Subcutaneous abdominal adipose tissue (tissue), 5 donors: ENCODE data around the gene FASN.

Source experiments
- H3K27ac ChIP-seq: one replicate; pipeline ENCODE4 v1.7.0; 2013; ENCODE audit warnings: low read depth, mild to moderate bottlenecking, inconsistent platforms, low read length, moderate library complexity
- H3K27me3 ChIP-seq, 5 donors: one replicate each; pipeline ENCODE4 v1.7.0; 2013; ENCODE audit warnings: low read length in 5 of 5, inconsistent platforms in 1 of 5; ENCODE audit not compliant: control insufficient read depth in 5 of 5, insufficient read depth in 4 of 5
- H3K36me3 ChIP-seq, 5 donors: one replicate each; pipeline ENCODE4 v1.7.0; 2013; ENCODE audit warnings: low read length in 5 of 5; ENCODE audit not compliant: control insufficient read depth in 5 of 5, insufficient read depth in 5 of 5
- H3K4me1 ChIP-seq, 5 donors: one replicate each; pipeline ENCODE4 v1.7.0; 2013; ENCODE audit warnings: low read length in 5 of 5, mild to moderate bottlenecking in 3 of 5, moderate library complexity in 1 of 5; ENCODE audit not compliant: control insufficient read depth in 5 of 5, insufficient read depth in 5 of 5
- H3K4me3 ChIP-seq, 5 donors: one replicate each; pipeline ENCODE4 v1.7.0; 2013; ENCODE audit warnings: low read length in 5 of 5, low read depth in 1 of 5
- H3K9ac ChIP-seq, 5 donors: one replicate each; pipeline ENCODE4 v1.7.0; 2013; ENCODE audit warnings: low read length in 5 of 5, mild to moderate bottlenecking in 4 of 5, moderate library complexity in 3 of 5
- H3K9me3 ChIP-seq, 5 donors: one replicate each; pipeline ENCODE4 v1.7.0; 2013; ENCODE audit warnings: low read length in 5 of 5; ENCODE audit not compliant: control insufficient read depth in 5 of 5
- donor health status: healthy.
- donor health status: healthy.
- donor health status: healthy.
- donor health status: healthy.
- donor health status: healthy.

The FASN gene

DNA sequence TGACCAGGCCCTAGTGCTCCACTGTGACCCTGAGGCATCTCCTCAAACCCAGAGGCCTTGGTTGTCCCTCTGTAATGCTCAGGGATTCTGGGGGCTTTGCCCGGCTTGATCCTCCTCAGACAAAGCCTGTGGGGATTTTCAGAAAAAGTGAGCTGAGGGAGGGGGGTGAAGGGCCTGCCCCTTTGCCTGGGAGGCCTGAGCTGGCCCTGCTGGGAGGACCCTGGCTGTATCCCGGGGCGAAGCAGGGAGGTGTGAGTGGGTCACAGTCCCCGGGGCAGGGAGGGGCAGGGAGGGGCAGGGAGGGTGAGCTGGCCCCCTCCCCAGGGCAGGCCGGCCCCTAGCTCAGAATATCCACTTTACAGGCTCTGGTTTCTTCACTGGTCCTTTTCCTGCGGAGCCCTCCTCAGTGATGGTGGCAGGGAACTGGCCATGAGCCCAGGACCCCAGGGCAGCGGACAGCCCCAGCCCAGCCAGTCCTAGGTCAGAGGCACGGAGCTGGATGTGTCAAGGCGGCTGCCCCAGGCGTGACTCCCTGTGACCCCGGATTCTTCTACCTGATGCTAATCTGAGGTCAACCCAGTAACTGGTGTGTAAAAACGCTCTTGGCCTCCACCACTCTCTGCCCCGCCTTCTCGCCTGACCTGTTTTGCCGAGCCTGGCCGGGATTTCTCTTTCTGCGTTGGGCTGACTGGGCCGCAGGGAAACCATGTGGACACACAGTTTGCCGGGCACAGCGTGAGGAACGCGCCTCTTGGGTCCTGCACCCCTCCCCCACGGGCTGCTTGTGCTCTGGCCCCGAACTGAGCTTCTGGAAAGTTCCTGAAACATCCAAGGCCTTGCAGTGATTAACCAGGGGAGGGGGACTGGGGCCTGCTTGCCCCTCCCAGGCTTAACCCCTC lies 5.8 kb upstream of the FASN start:
- Histone ChIP-seq H3K9me3 (no peaks in the 10 kb centered on the region), H3K4me3 (no peak overlapping the region), H3K27me3 (no peaks in the 10 kb centered on the region), H3K4me1 (peaks cover 17 to 94% (median 83%) of the 10 kb centered on the region in 5 donors), H3K9ac (peak overlapping the region in 4 of 5 donors; percentile 14 to 59 (median 36)), H3K36me3 (no peaks in the 10 kb centered on the region), H3K27ac (peak overlapping the region; percentile 83)

DNA sequence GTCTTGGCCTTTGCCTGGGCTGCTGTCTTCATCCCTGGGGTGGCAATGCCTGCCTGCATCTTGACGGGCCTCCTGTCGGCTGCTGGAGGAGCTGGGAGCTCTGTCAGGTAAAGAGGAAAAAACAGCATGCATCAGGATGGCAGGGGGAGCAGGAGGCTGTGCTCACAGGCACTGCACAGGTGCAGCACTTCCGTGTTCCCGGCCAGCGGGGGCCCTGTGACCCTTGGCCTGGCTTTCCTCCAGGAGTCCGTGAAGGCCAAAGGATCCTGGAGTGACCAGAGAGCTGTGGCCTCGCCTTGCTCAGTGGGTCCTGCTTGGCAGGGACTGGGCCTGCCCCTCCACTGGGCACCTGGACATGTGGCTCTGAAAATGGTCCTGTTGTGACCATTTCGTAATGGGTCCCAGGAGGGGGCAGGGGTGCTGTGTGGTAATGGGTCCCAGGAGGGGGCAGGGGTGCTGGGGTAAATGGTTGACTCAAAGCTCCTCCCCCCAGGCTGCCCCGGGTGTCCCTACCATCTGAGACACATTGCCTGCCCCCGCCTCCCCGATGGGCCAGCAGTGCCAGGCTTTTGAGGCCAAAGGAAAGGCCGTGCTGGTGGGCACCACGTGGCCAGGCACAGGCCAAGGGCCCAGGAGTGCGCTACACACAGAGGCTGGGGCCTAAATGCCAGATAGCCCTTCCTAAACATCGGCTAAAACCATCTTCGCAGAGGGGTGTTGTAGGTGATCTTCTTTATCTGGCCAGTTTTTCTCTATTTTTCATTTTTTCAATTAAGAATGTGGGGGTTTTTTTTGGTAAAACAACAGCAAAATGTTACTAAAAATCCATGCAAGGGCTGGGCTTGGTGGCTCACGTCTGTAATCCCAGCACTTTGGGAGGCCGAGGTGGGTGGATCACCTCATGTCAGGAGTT lies 4.0 kb upstream of the FASN start:
- H3K9me3 ChIP-seq, result no peaks in the 10 kb centered on the region
- peak overlapping the region; percentile 83 for H3K27ac ChIP-seq
- no peaks in the 10 kb centered on the region for H3K36me3 ChIP-seq
- H3K9ac ChIP-seq, result no peak overlapping the region
- no peak overlapping the region for H3K4me3 ChIP-seq
- H3K4me1 ChIP-seq, result peaks cover 17 to 85% (median 79%) of the 10 kb centered on the region in 5 donors
- no peaks in the 10 kb centered on the region for H3K27me3 ChIP-seq

DNA sequence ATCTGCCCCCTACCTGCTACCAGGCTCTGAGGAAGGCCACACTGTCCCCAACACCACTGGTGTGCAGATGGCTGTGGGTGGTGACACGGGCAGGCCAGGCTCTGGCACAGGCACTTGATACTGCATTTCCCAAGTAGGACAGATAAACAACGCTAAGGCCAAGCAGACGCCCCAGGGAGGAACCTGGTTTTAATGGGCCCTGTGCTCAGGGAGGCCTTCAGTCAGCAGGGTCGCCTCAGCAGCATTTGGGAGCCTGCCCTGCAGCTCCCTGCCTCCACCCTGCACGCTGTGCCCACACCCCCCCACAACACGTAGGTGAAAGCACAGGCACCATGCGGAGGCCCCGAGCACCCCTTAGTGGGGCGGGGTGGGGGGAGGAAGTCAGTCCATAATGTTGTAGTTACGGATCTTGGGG lies 3.3 kb upstream of the FASN start:
- H3K9ac ChIP-seq, result no peak overlapping the region
- H3K9me3 ChIP-seq, result no peaks in the 10 kb centered on the region
- H3K36me3 ChIP-seq, result peaks cover 0 to under 1% (median 0%) of the 10 kb centered on the region in 5 donors
- H3K27me3 ChIP-seq, result no peaks in the 10 kb centered on the region
- peak overlapping the region; percentile 83 for H3K27ac ChIP-seq
- H3K4me3 ChIP-seq, result no peak overlapping the region
- H3K4me1 ChIP-seq, result peaks cover 13 to 85% (median 79%) of the 10 kb centered on the region in 5 donors

DNA sequence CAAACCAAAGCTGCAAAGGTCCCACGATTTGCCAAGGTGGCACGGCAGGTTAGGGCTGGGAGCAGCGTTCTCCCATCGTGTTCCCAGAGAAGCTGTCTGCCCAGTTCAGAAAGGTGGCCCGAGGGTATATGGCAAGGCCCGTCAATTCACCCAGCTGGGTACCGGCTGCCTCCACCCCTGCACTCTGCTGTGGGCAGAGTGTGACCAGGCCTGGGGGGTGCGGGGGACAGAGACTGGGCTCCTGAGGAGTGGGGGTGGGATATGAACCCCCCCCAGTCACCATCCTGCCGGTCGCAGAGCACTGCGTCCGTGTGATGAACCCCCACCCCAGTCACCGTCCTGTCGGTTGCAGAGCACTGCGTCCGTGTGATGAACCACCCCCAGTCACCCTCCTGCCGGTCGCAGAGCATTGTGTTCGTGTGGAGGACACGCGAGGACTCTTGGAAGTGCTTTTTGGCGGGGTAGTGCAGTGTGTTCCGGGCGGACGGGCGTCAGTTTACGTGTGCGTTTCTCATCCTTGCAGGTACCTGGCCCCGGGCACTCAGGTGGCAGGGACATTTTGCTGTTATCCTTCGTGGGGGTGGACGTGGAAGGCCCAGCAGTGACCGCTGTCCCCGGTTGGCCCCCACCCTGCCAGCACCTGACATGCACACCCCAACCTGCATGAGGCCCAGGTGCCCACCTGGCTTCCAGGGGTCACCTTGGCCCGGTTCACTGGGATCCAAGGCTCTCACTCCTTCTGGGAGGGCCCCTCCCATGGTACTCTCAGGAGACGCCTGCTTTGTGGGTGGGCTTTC lies 2.7 kb upstream of the FASN start:
- Histone ChIP-seq H3K27ac (peak overlapping the region; percentile 83), H3K9ac (no peak overlapping the region), H3K4me3 (no peak overlapping the region), H3K36me3 (peaks cover 0 to 6% (median 2%) of the 10 kb centered on the region in 5 donors), H3K4me1 (peaks cover 9 to 85% (median 79%) of the 10 kb centered on the region in 5 donors), H3K27me3 (no peaks in the 10 kb centered on the region), H3K9me3 (no peaks in the 10 kb centered on the region)

DNA sequence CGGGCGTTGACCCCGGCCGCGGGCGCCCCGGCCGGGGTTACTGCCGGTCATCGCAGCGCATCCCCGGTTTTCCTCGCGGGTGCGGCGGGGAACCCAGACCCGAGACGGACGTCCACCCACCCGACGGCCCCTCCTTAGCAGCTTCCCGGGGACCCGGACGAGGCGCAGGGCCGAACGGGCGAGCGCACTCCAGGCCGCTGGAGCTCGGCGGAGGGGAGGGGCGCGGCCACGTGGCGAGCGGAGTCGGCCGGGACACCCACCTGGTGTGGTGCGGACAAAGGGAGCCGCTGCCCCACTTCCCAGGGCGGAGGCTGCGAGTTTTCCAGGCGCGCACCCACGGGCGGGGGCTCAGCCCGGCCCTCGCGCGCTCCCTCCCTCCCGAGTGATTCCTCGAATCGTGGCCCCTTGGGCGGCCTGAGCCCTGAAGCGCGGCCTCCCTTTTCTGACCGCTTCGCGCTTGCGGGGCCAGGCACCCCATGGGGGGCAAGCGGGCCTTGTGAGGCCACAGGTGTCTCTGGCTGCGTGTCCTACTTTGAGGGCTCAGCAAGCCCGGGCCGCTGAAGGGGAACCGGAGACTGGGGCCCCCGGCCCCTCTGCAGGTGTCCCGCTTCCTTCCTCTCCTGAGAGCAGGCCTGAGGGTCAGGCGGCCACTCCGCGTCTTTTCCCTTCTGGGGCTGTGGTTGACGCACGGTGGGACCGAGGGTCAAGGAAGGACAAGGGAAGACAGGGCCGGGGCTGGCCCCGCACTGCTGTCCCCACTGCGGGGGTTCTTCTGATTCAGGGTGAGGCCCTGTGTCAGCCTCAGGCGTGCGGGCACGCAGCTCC lies 1.1 kb upstream of the FASN start:
- Histone ChIP-seq H3K9ac (peak overlapping the region in 4 of 5 donors; percentile 22 to 48 (median 46)), H3K9me3 (no peaks in the 10 kb centered on the region), H3K4me1 (peaks cover 5 to 83% (median 77%) of the 10 kb centered on the region in 5 donors), H3K36me3 (peaks cover 0 to 16% (median 9%) of the 10 kb centered on the region in 5 donors), H3K27ac (peak overlapping the region; percentile 83), H3K27me3 (no peaks in the 10 kb centered on the region), H3K4me3 (peak overlapping the region in 4 of 5 donors; percentile 50 to 70 (median 62))

DNA sequence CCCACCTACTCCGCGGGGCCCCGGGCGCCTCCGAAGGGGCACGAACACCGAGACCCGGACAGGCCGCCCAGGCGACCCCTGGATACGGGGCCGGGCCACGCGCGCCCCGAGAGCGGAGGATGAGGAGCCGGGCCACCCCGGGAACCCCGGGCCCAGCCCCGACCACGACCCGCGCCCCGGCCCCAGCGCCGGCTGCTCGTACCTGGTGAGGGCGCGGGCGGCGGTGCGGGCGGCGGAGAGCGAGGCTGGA lies 192 bp downstream of the FASN start:
- H3K4me1 ChIP-seq, result peaks cover 5 to 82% (median 76%) of the 10 kb centered on the region in 5 donors
- peak overlapping the region in 3 of 5 donors; percentile 44 to 73 (median 59) for H3K9ac ChIP-seq

DNA sequence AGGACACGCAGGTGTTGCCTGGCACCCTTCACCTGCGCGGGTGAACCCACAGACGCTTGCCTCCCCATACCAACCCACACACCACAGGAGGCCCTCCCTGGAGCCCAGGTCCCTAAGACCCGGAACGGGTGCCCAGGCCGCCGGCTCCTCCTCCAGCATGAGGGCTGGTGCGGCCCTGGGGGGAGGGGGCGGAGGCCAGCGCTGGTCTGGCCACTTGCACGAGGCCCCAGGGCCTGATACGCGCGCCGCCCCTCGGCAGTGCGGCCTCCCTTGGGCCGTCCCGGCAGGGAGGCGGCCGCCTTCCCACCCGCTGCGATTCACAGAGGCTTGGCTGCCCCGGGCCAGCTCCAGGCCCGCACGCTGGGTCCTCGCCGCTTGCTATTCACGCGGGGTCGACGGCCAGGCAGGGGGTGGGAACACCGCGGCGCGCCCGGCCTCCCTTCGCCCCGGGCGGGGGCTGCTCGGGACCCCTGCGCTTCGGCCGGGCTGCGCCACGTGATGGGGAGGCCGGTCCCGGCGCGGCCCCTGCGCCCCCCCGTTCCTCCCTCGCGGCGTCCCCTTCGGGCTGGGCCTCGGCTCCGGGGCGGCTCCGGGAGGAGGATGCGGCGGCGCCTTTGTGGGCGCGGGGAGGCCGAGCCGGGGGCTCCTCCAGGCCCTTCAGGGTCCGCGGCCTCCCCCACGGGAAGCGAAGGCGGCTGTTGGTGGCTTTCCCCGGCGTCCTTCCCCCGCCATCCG lies 685 bp downstream of the FASN start:
- Histone ChIP-seq H3K27ac (peak overlapping the region; percentile 57), H3K9ac (peak overlapping the region in 4 of 5 donors; percentile 44 to 73 (median 64)), H3K9me3 (no peaks in the 10 kb centered on the region), H3K27me3 (no peaks in the 10 kb centered on the region), H3K36me3 (peaks cover 0 to 32% (median 22%) of the 10 kb centered on the region in 5 donors), H3K4me3 (peak overlapping the region in 4 of 5 donors; percentile 61 to 79 (median 68)), H3K4me1 (peaks cover 5 to 81% (median 75%) of the 10 kb centered on the region in 5 donors)

More for the DNA sequence above, 192 bp downstream of the FASN start:
- Histone ChIP-seq H3K9me3 (no peaks in the 10 kb centered on the region), H3K36me3 (peaks cover 0 to 28% (median 21%) of the 10 kb centered on the region in 5 donors), H3K27ac (peak overlapping the region; percentile 57), H3K27me3 (no peaks in the 10 kb centered on the region), H3K4me3 (peak overlapping the region in 4 of 5 donors; percentile 61 to 79 (median 68))

- peak overlapping the region; percentile 57 for H3K27ac ChIP-seq
Observed at GRCh38 chr17:82096709-82097183, 1.3 kb downstream of the FASN start.

More at GRCh38 chr17:82096709-82097183, 1.3 kb downstream of the FASN start:
- peak overlapping the region in 4 of 5 donors; percentile 44 to 72 (median 64) for H3K9ac ChIP-seq
- peaks cover 3 to 81% (median 69%) of the 10 kb centered on the region in 5 donors for H3K4me1 ChIP-seq
- peaks cover 0 to 38% (median 28%) of the 10 kb centered on the region in 5 donors for H3K36me3 ChIP-seq
- no peaks in the 10 kb centered on the region for H3K27me3 ChIP-seq
- peak overlapping the region in 4 of 5 donors; percentile 61 to 79 (median 68) for H3K4me3 ChIP-seq
- no peaks in the 10 kb centered on the region for H3K9me3 ChIP-seq
